ENCODE results near the gene NRXN3. TPM values are rescaled to one million over a fixed set of nuclear protein-coding genes. Genes with fewer than 3 reads are reported as not detected.

The NRXN3 gene
- total RNA-seq, 1 donor from 2014 or later: not detected

DNA sequence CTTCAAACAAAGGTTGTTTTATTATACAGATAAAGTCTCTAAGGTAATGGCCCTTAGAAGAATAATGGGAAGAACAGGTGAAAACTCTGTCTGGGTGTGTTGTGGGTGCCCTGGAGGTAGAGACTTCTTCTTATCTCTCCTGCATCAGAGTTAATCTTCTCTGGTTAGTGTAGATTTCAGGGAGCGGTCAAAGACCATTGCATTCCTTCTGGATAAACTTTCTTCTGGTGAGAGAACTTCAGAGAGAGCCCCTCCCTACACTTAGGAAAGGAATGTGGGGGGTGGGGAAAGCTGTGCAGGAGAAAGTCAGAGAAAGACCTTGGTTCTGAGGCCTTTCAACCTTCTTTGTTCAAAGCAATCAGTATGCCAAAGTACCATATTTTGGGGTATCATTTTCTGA is 1382.6 kb downstream of the NRXN3 start:
- intact Hi-C loops (cut with micrococcal nuclease): no loop called here

DNA sequence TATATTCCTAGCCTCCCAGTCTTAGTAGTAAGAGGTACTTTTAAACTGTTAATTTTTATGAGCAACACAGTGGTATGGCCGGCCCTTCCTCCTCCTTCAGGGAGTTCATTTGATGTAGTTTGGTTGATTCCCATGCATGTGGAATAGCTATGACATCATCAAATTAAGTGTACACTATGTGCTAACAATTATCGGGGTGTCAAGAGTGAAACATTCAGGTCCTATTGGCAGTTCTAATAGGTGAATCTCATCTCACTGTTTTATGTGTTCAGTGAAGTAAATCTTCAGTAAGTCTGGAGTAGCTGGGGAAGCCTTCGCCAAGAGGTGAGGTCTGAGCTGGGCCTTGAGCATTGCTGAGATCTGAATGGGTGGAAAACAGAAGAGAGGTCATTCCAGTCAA is 1384.6 kb downstream of the NRXN3 start:
- intact Hi-C loops (cut with micrococcal nuclease): no loop called here

- intact Hi-C loops (cut with micrococcal nuclease): no loop called here
These were observed 1385.3 kb downstream of the NRXN3 start for GRCh38 chr14:79555429-79555828.

- intact Hi-C loops (cut with micrococcal nuclease): no loop called here
These were observed 1387.1 kb downstream of the NRXN3 start for GRCh38 chr14:79557309-79557708.

DNA sequence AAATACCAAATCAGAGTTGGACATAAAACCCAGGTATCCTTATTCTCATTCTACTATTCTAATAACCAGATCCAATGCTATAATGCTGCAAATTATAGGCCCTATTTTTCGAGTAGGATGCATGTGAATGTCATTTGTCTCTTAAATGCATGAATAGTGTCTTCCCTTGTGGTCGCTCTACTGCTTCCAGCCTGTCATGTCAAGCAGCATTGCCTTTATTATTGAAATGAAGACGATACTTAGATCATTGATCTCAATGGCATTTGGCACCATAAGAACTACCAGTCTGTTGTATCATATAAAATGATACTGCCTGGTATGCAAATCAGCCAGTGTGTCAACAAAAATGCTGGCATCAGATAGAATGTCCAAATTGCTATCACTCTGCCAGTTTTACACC is 1392.0 kb downstream of the NRXN3 start:
- intact Hi-C loops (cut with micrococcal nuclease): no loop called here

DNA sequence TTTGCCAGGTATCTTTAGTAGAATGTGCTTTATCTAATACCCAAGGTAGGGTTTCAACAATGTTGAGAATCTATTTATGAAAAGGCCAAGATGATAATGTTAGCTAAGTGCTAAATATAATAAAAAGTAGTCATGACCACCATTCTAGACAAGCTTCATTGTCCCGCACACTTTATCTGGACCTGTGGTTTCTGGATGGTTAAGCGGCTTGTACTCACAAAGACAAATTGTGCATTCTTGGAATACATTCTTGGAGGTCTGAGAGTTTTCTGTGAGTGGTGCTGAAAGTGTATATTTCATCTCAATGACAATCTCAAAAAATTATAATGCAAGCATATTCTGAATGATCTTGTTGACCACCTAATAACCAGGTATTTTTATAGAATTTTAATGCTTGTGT is 1394.2 kb downstream of the NRXN3 start:
- intact Hi-C loops (cut with micrococcal nuclease): no loop called here

DNA sequence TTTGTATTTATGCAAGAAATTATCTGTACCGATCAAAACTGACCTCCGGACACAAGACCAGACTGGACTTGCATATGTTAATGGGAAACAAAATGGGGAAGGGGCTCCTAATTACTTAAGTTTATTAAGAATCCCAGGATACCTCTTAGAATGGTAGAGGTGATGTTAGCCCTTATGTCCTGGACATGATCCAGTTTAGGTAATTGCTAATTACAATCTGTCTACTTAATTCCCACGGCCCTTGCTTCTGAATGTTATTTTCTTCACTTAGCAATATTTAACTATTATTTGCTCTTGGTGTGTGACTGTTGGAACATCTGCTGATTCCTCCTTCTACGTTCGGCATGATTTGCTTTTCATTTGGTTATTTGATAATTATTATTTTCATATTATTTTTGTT is 1397.1 kb downstream of the NRXN3 start:
- intact Hi-C loops (cut with micrococcal nuclease): no loop called here

DNA sequence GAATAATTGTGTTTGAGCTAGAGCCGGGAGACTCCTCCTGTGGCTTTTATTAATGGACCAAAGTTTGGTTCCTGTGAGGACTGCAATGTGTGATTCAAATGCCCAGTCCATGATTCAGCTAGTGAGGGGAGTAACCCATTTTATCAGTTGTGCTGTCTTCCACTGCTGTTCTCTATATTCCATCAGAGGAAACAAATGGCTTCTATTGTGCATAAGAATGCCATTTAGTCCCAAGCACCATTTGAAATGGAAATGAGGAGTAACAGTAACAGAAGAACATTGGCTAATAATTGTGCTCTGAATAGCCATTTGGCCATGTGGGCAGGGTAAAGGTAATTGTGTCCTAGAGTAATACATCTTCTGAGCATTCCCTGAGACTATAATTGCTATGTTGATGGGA is 1398.4 kb downstream of the NRXN3 start:
- intact Hi-C loops (cut with micrococcal nuclease): no loop called here

DNA sequence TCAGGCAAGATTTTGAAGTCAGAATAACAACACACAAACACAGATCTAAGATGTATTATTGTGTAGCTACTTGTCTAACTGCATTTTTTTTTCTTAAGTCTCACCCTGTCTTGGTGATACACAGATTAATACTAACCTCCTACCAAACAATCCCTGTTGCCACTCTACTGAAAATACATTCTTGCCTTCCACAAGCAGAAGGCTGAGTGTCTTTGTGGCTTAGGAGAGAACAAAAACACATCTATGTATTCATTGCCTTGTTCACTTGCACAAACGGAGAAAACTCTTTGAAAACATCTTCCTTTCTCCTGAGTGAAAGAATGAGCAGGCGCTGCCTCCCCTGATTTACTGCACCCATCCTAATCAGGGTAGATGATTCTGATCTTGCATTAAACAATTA is 1398.9 kb downstream of the NRXN3 start:
- intact Hi-C loops (cut with micrococcal nuclease): no loop called here

DNA sequence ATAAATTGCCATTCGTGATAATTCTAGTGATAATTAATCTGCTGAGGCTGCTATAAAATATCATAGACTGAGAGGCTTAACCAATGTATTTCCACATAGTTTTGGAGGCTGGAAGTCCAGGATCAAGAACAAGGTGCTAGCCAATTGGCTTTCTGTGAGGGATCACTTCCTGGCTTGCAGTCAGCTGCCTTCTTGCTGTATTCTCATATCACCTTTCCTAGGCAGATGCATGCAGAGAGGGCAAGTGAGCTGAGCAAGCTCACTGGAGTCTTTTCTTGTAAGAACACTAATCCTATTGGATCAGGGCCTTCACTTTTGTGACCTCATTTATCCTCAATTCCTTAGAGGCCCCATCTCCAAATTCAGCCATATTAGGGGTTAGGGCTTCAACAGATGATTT is 1400.5 kb downstream of the NRXN3 start:
- intact Hi-C loops (cut with micrococcal nuclease): no loop called here

DNA sequence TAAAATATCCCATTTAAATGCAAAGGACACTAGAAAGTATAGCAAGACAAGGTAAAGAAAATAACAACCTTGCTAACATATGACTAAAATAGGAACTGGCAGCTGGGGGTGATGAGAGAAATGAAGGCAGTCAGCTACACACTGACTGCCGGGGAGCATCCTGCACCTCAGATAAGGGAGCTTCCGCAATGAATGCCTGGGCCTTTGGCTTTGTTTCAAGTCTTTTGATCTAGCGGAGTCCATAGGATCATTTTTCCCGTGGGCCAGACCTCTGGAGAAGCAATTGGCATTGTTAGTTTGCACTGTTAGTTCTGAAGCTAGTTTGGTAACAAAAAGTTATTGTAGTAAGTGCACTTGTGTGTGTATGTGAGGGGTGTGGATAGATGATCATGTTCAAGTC is 1401.2 kb downstream of the NRXN3 start:
- intact Hi-C loops (cut with micrococcal nuclease): no loop called here

GRCh38 chr14:79573486-79573885 is 1403.3 kb downstream of the NRXN3 start:
- intact Hi-C loops (cut with micrococcal nuclease): no loop called here

DNA sequence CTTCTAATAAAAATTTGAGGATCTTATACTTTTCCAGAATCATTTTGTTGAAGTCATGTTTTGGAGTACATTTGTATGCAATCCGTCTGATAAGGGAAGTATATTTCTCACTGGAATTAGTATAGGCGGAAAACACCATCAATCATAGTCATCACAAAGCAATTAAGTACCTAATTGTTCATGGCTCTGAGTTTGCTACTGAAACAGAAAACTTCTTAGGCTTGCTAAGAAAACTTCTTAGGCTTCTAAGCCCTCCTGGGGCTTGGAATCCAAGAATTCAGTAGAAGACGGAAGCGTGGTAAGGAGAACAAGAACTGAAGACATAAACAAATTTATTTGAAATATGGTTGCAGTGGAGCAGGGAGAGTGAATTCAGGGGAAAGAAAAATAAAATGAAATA is 1404.9 kb downstream of the NRXN3 start:
- intact Hi-C loops (cut with micrococcal nuclease): no loop called here

DNA sequence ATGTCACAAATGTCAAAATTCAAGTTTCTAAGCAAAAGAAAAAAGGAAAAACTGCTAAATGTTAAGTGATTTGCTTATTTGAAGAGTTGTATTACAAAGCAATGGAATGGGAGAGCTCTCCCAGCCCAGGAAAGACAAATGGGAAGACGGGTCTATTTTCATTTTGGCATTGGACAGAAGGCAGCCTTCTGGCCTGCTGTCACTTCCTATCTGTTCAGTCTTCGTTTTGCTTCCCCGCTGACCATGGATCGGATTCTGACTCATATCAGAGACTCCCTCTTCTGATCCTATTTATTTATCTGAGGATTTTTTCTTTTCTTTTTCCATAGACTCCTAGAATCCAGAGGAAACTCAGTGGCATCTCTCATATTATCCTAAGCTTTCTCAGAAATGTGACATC is 1406.3 kb downstream of the NRXN3 start:
- intact Hi-C loops (cut with micrococcal nuclease): no loop called here

GRCh38 chr14:79578470-79578869 is 1408.3 kb downstream of the NRXN3 start:
- intact Hi-C loops (cut with micrococcal nuclease): no loop called here

- intact Hi-C loops (cut with micrococcal nuclease): no loop called here
These were observed 1410.2 kb downstream of the NRXN3 start for GRCh38 chr14:79580414-79580813.

DNA sequence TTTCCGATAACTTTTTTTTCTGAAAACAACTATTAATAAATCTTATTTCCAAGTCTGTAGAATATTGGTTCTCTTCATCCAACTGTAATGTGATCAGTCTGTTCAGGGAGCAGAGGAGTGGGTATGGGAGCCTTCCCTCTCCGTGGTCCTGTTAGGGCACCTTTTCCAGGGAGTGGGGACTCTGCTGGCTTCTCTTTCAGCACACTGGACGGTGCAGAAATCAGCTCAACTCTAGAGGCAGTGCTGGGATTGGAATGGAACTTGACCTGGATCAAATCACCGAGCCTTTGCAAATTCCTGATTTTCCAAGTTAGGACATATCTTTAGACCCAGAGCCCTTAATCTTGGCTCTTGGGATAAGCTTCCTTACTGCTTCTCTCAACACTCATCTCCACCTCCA is 1410.7 kb downstream of the NRXN3 start:
- intact Hi-C loops (cut with micrococcal nuclease): no loop called here

- intact Hi-C loops (cut with micrococcal nuclease): no loop called here
These were observed 1411.9 kb downstream of the NRXN3 start for GRCh38 chr14:79581912-79582576.

DNA sequence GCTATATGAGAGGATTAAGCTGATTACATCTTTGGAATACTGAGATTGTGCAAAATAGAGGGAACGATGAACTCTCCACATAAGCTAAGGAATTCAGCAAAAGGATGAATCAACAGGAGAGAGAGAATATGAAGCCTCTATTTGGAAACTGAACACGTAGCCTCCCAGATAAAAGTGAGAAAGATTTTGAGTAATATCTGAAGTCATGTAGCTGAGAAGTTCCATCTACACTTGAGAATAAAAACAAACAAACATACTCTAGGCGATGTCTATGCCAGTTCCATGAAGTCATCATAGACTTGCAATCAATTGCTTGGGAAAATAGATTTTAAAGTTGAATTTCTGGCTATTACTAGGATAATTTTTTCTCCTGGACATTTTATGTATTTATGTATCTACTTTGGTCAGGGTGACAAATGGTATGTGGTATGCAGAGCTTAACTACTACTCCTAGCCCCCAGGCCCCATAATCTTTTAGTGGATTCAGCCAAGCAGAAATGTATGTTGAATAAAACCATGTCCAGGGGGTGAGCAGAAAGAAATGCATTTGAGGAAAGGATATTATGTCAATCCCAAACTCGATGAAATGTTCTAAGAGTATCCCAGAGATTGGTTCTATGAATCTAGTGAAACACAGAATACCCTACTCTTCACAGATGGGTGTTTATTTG is 1413.7 kb downstream of the NRXN3 start:
- intact Hi-C loops (cut with micrococcal nuclease): no loop called here

DNA sequence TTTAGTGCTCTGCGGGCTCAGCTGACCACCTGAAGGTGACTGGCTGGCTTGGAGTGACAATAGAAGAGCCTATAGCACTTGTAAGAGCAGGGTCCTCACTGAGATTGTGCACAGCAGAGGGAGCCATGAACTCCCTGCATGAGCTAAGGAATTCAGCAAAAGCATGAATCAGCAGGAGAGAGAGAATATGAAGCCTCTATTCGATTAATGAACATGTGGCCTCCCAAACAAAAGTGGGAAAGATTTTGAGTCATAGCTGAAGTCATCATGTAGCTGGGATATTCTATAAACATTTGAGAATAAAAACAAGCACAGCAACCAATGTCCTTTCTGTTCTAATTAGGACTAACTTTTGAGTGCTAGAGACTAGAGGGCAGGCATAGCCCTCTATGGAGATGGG is 1414.5 kb downstream of the NRXN3 start:
- intact Hi-C loops (cut with micrococcal nuclease): no loop called here

- intact Hi-C loops (cut with micrococcal nuclease): no loop called here
These were observed 1415.7 kb downstream of the NRXN3 start for GRCh38 chr14:79585845-79586244.

DNA sequence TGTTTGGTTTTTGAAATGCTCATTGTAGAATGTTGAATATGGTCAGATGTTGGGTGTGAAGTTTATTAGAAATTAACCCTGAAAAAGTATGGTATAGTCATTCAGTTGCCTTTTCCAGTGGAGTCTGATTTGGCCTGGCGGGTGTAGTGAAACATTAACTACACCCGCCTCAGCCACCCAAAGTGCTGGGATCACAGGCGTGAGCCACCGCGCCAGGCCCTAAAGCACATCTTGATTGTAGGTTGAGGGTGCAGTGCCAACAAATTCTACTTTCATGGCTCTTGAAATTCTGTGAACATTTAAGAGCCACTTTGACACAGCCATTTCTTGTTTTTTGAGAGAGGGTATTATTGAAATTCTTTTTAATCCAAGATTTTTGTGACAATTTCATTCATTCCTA is 1416.2 kb downstream of the NRXN3 start:
- intact Hi-C loops (cut with micrococcal nuclease): no loop called here

DNA sequence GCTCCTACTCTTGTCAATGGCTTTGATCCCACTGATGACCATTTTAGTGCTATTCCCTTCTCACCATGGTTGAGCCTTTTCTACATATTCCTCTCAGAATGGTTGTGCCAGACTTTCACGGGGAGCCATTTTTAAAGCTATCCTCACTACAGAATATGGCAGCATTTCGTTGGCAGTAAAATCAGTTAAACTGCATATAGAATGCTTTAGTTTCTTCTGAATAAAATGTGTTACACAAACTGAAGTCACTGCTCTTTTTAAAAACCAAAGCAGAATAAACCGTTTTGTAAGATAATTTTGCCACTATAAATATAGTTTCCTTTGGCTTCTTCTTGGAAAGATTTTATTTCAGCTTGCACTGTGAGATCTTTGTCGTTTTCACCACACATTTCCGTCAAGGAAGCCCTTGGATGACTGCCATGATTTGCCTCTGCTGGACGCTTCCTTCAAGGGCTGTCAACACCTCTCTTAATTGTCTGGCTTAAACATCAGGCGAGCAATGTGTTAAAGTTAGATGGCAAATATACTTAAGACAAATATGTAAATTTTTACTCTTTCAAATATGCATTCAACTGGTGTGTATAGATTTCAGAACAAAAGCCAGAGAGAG is 1416.9 kb downstream of the NRXN3 start:
- intact Hi-C loops (cut with micrococcal nuclease): no loop called here

Measured in T-helper 1 cell treated with Interleukin-12 subunit alpha and Interleukin-12 subunit beta and Interleukin-4 antibody, amounts not matched to agents 30 ng/mL and 1 ng/mL, for 36 hours (primary cell).